SK-N-SH (cell line): Measurements from ENCODE around the gene FANCE. TPM values are rescaled to one million over a fixed set of nuclear protein-coding genes. Genes with fewer than 3 reads are reported as not detected.

ENCODE experiments used
- CTCF ChIA-PET: fragments of 300-600, 350-600 bp; formaldehyde crosslinking; extraction: SDS; loops from one replicate; lab custom pipeline; 2021; lab: Yijun Ruan, JAX
- POLR2A ChIA-PET: fragments of 350-600 bp; sonication (Branson Sonifier 250); formaldehyde crosslinking; extraction: SDS; loops from one replicate; lab custom pipeline; 2020; ENCODE audit warnings: antibody characterized with exemption, inconsistent platforms; lab: Yijun Ruan, JAX
- DNase-seq: peaks from one replicate; pipeline ENCODE4 v3.0.0; 2012
- H2AFZ ChIP-seq: fragments of 200-600 bp; sonication (generic); 2 replicates; pipeline ENCODE4 v1.8.1; 2016; ENCODE audit warnings: antibody characterized with exemption, mild to moderate bottlenecking, low read depth
- H3F3A ChIP-seq: fragments of 200-600 bp; sonication (generic); replicated peaks from 2 replicates; pipeline ENCODE3; 2016; ENCODE audit warnings: antibody characterized with exemption, mild to moderate bottlenecking; ENCODE audit not compliant: insufficient read depth
- H3K27ac ChIP-seq, 2 experiments: fragments of 200-500 bp in 1 of 2; fragments of 200-600 bp in 1 of 2; sonication (Bioruptor generic) in 1 of 2; sonication (generic), shearing (Covaris generic) in 1 of 2; 2 replicates each; pipeline versions ENCODE4 v1.5.1 to v1.6.1; 2014 to 2016; ENCODE audit warnings: low read depth in 2 of 2, inconsistent platforms in 1 of 2, low read length in 1 of 2, mild to moderate bottlenecking in 1 of 2, mixed read lengths in 1 of 2
- H3K27me3 ChIP-seq: fragments of 200-600 bp; sonication (generic), shearing (Covaris generic); 2 replicates; pipeline ENCODE4 v1.6.1; 2016; ENCODE audit warnings: mixed run types; ENCODE audit not compliant: insufficient read depth
- H3K36me3 ChIP-seq, 2 experiments: fragments of 200-500 bp in 1 of 2; fragments of 200-600 bp in 1 of 2; sonication (Bioruptor generic) in 1 of 2; sonication (generic) in 1 of 2; replicated peaks in 1 of 2; 2 replicates each; pipeline versions ENCODE3 to v1.5.1; 2014 to 2016; ENCODE audit warnings: low read length in 1 of 2, mild to moderate bottlenecking in 1 of 2; ENCODE audit not compliant: insufficient read depth in 2 of 2, control insufficient read depth in 1 of 2
- H3K4me1 ChIP-seq, 2 experiments: fragments of 200-500 bp in 1 of 2; fragments of 200-600 bp in 1 of 2; sonication (Bioruptor generic) in 1 of 2; sonication (generic), shearing (Covaris generic) in 1 of 2; 2 replicates each; pipeline versions ENCODE4 v1.5.1 to v1.6.1; 2014 to 2016; ENCODE audit warnings: low read depth in 1 of 2, low read length in 1 of 2, mixed run types in 1 of 2; ENCODE audit not compliant: insufficient read depth in 2 of 2, control insufficient read depth in 1 of 2
- H3K4me2 ChIP-seq: fragments of 200-600 bp; sonication (generic), shearing (Covaris generic); 2 replicates; pipeline ENCODE4 v1.6.1; 2017; ENCODE audit warnings: mixed run types
- H3K4me3 ChIP-seq, 2 experiments: fragments of 200-500 bp in 1 of 2; fragments of 200-600 bp in 1 of 2; sonication (Bioruptor generic) in 1 of 2; sonication (generic), shearing (Covaris generic) in 1 of 2; 2 replicates each; pipeline versions ENCODE4 v1.5.1 to v1.8.1; 2014 to 2016; ENCODE audit warnings: low read depth in 2 of 2, inconsistent platforms in 1 of 2, low read length in 1 of 2, mild to moderate bottlenecking in 1 of 2, mixed read lengths in 1 of 2, moderate library complexity in 1 of 2
- H3K79me2 ChIP-seq: fragments of 200-600 bp; sonication (generic); 2 replicates; pipeline ENCODE4 v1.8.1; 2017; ENCODE audit warnings: mild to moderate bottlenecking; ENCODE audit not compliant: insufficient read depth
- H3K9ac ChIP-seq: fragments of 200-600 bp; sonication (generic); 2 replicates; pipeline ENCODE4 v1.6.1; 2017; ENCODE audit warnings: mixed run types
- H3K9me2 ChIP-seq: fragments of 200-600 bp; sonication (generic); 2 replicates; pipeline ENCODE4 v1.6.1; 2017; ENCODE audit warnings: mixed run types
- H3K9me3 ChIP-seq: fragments of 200-600 bp; sonication (generic); 2 replicates; pipeline ENCODE4 v1.6.1; 2017; ENCODE audit warnings: mixed run types, mild to moderate bottlenecking, moderate library complexity
- H4K20me1 ChIP-seq: fragments of 200-600 bp; sonication (generic); 2 replicates; pipeline ENCODE4 v1.6.1; 2017; ENCODE audit warnings: mild to moderate bottlenecking, mixed run types; ENCODE audit not compliant: insufficient read depth
- CTCF ChIP-seq: fragments of 200-600 bp; sonication (generic); IDR thresholded peaks from 2 replicates; pipeline ENCODE4 v1.6.1; 2017; ENCODE audit warnings: antibody characterized with exemption, mild to moderate bottlenecking, moderate library complexity
- ELF1 ChIP-seq: IDR thresholded peaks from 2 replicates; pipeline ENCODE4 v1.4.0; 2012
- EP300 ChIP-seq, 2 experiments: IDR thresholded peaks; 2 replicates each; pipeline versions ENCODE4 v1.4.0 to v1.6.1; 2012; ENCODE audit warnings: borderline replicate concordance in 1 of 2, low read depth in 1 of 2, low read length in 1 of 2
- EZH2phosphoT487 ChIP-seq: fragments of 200-600 bp; sonication (generic); IDR thresholded peaks from 2 replicates; pipeline ENCODE4 v1.6.1; 2017; ENCODE audit warnings: low read depth, mixed run types, mild to moderate bottlenecking, antibody characterized with exemption, moderate library complexity, borderline replicate concordance
- FOSL2 ChIP-seq: IDR thresholded peaks from 2 replicates; pipeline ENCODE4 v1.4.0; 2012; ENCODE audit warnings: low read depth, mild to moderate bottlenecking, moderate library complexity, borderline replicate concordance
- GABPA ChIP-seq: IDR thresholded peaks from 2 replicates; pipeline ENCODE4 v1.4.0; 2012; ENCODE audit warnings: low read depth, mild to moderate bottlenecking
- JUND ChIP-seq: IDR thresholded peaks from 2 replicates; pipeline ENCODE4 v1.4.0; 2012
- MAX ChIP-seq: IDR thresholded peaks from 2 replicates; pipeline ENCODE4 v1.4.0; 2012; ENCODE audit warnings: low read depth
- NFIC ChIP-seq: IDR thresholded peaks from 2 replicates; pipeline ENCODE4 v1.4.0; 2012; ENCODE audit warnings: borderline replicate concordance
- POLR2AphosphoS5 ChIP-seq: IDR thresholded peaks from 2 replicates; pipeline ENCODE4 v1.6.1; 2012; ENCODE audit warnings: low read depth, low read length
- RAD21 ChIP-seq: IDR thresholded peaks from 2 replicates; pipeline ENCODE4 v1.6.1; 2012; ENCODE audit warnings: mild to moderate bottlenecking, low read length
- RFX5 ChIP-seq: IDR thresholded peaks from 2 replicates; pipeline ENCODE4 v1.6.1; 2012; ENCODE audit warnings: mild to moderate bottlenecking, improper control_type of control experiment, low read length
- SIN3A ChIP-seq: IDR thresholded peaks from 2 replicates; pipeline ENCODE4 v1.6.1; 2012; ENCODE audit warnings: low read depth, mild to moderate bottlenecking, low read length, moderate library complexity, borderline replicate concordance
- TCF12 ChIP-seq: IDR thresholded peaks from 2 replicates; pipeline ENCODE4 v1.4.0; 2012
- USF2 ChIP-seq: fragments of 150-350 bp; IDR thresholded peaks from 2 replicates; pipeline ENCODE4 v1.6.1; 2017; ENCODE audit warnings: antibody characterized with exemption, low read length, low read depth, borderline replicate concordance
- WGBS: methylation state at CpG from one replicate; pipeline ENCODE4 v1.1.6; 2017; ENCODE audit warnings: low lambda C conversion rate; 5-methylcytosine and 5-hydroxymethylcytosine counted together
- polyA plus RNA-seq, 3 experiments: library from polyadenylated mRNA; depleted of rRNA; stranded (reverse); fragments of >200 nt; gene quantifications; 2 replicates each; pipeline ENCODE4 v1.2.3, GENCODE V29; 2012
- TF ChIP-seq, protein P1 (sequence below): IDR thresholded peaks from 2 replicates; pipeline ENCODE4 v1.4.0; 2012; ENCODE audit warnings: low read depth, borderline replicate concordance
- TF ChIP-seq, protein P2 (sequence below): fragments of 150-350 bp; IDR thresholded peaks from 2 replicates; pipeline ENCODE4 v1.6.1; 2016; ENCODE audit warnings: mild to moderate bottlenecking, low read depth, low read length
- TF ChIP-seq, protein P3 (sequence below): IDR thresholded peaks from 2 replicates; pipeline ENCODE4 v1.4.0; 2012; ENCODE audit warnings: low read depth, borderline replicate concordance

FANCE gene
- polyA plus RNA-seq, 1 of the 3 experiments (the other 2 are of a cell fraction): 5.8 TPM

DNA sequence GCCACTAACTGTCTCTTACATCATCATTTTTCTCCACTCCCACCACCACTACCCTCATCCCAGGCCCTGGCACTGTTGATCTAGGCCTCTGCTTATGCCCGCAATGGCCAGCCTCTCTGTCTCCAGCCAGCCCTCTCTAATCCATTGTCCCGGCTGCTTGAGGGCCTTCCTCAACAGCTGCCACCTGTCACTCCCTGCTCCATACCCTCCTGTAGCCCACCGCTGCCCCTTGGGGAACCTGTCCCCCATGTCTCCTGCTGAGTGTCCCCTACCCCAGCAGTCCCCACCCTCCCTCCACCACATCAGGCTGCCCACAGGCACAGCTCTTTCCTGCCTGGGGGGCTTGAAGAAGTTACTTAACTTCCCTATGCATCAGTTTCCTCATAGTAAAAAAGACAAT is 31.4 kb downstream of the FANCE start:
- H4K20me1 ChIP-seq: no peaks in the 10 kb centered on the region
- H3K9ac ChIP-seq: no peak overlapping the region
- H3K4me3 ChIP-seq: no peak overlapping the region
- H3K36me3 ChIP-seq: peaks cover 0 to under 1% of the 10 kb centered on the region in 2 experiments
- H3K27ac ChIP-seq: no peak overlapping the region
- ChIA-PET CTCF (interaction anchor here (2.1 kb wide), 1 partner anchor 140 kb away, joined by 5 read pairs; no protein-coding TSS in a partner anchor), POLR2A (no interaction called here)
- H3K4me2 ChIP-seq: no peak overlapping the region
- H3K4me1 ChIP-seq: peaks cover 10 to 14% of the 10 kb centered on the region in 2 experiments; a peak in 2 of 4 replicates
- no peaks in the 10 kb centered on the region for H3F3A ChIP-seq
- no peaks in the 10 kb centered on the region for H3K9me3 ChIP-seq
- peaks cover 13% of the 10 kb centered on the region; the same call in 1 of the 2 replicates for H3K79me2 ChIP-seq
- no peak for TF ChIP-seq RFX5
- TF ChIP-seq ELF1: no peak
- TF ChIP-seq USF2: no peak
- TF ChIP-seq POLR2AphosphoS5: no peak
- no peak for TF ChIP-seq FOSL2
- TF ChIP-seq RAD21: no peak
- TF ChIP-seq TCF12: no peak
- TF ChIP-seq, protein P1, sequence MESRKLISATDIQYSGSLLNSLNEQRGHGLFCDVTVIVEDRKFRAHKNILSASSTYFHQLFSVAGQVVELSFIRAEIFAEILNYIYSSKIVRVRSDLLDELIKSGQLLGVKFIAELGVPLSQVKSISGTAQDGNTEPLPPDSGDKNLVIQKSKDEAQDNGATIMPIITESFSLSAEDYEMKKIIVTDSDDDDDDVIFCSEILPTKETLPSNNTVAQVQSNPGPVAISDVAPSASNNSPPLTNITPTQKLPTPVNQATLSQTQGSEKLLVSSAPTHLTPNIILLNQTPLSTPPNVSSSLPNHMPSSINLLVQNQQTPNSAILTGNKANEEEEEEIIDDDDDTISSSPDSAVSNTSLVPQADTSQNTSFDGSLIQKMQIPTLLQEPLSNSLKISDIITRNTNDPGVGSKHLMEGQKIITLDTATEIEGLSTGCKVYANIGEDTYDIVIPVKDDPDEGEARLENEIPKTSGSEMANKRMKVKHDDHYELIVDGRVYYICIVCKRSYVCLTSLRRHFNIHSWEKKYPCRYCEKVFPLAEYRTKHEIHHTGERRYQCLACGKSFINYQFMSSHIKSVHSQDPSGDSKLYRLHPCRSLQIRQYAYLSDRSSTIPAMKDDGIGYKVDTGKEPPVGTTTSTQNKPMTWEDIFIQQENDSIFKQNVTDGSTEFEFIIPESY: no peak
- no peak for TF ChIP-seq GABPA
- TF ChIP-seq SIN3A: no peak
- TF ChIP-seq JUND: no peak
- no peak for TF ChIP-seq NFIC
- TF ChIP-seq, protein P2, sequence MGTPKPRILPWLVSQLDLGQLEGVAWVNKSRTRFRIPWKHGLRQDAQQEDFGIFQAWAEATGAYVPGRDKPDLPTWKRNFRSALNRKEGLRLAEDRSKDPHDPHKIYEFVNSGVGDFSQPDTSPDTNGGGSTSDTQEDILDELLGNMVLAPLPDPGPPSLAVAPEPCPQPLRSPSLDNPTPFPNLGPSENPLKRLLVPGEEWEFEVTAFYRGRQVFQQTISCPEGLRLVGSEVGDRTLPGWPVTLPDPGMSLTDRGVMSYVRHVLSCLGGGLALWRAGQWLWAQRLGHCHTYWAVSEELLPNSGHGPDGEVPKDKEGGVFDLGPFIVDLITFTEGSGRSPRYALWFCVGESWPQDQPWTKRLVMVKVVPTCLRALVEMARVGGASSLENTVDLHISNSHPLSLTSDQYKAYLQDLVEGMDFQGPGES: no peak
- TF ChIP-seq, protein P3, sequence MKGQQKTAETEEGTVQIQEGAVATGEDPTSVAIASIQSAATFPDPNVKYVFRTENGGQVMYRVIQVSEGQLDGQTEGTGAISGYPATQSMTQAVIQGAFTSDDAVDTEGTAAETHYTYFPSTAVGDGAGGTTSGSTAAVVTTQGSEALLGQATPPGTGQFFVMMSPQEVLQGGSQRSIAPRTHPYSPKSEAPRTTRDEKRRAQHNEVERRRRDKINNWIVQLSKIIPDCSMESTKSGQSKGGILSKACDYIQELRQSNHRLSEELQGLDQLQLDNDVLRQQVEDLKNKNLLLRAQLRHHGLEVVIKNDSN: no peak
- TF ChIP-seq MAX: no peak
- TF ChIP-seq EZH2phosphoT487: no peak
- TF ChIP-seq EP300 (IDR thresholded peaks at IDR 0.05; ENCODE audit: borderline replicate concordance in 1 of 2, low read depth in 1 of 2, low read length in 1 of 2): no peak
- no peak for TF ChIP-seq CTCF
- H2AFZ ChIP-seq: no peak overlapping the region
- H3K27me3 ChIP-seq: no peaks in the 10 kb centered on the region
- DNase-seq: no peak
- no peaks in the 10 kb centered on the region for H3K9me2 ChIP-seq
- 93% methylated on average over 3 of the region's 3 CpGs for WGBS
